Spinal cord (tissue), 10 donors: ENCODE results near the gene ADGRL2. TPM values are rescaled to one million over a fixed set of nuclear protein-coding genes. Genes with fewer than 3 reads are reported as not detected.

ENCODE experiments used
- DNase-seq, 6 donors: peaks; one replicate each; pipeline versions ENCODE4 v3.0.0 to v3.0.0-alpha.2; 2013 to 2015; ENCODE audit warnings: low spot score in 6 of 6, low read depth in 4 of 6
- H3K27ac ChIP-seq: one replicate; pipeline ENCODE4 v1.5.1; 2013; ENCODE audit warnings: low read depth, low read length, control low read depth
- H3K27me3 ChIP-seq: one replicate; pipeline ENCODE4 v1.6.1; 2013; ENCODE audit warnings: low read length; ENCODE audit not compliant: control insufficient read depth, insufficient read depth
- H3K36me3 ChIP-seq: one replicate; pipeline ENCODE4 v1.6.1; 2013; ENCODE audit warnings: low read length; ENCODE audit not compliant: control insufficient read depth, insufficient read depth
- H3K4me1 ChIP-seq: one replicate; pipeline ENCODE4 v1.6.1; 2013; ENCODE audit warnings: low read length; ENCODE audit not compliant: control insufficient read depth, insufficient read depth
- H3K4me3 ChIP-seq: one replicate; pipeline ENCODE4 v1.5.1; 2013; ENCODE audit warnings: low read depth, low read length, control low read depth
- H3K9me3 ChIP-seq: one replicate; pipeline ENCODE4 v1.6.1; 2013; ENCODE audit warnings: low read length; ENCODE audit not compliant: control insufficient read depth, insufficient read depth
- WGBS: methylation state at CpG from one replicate; pipeline ENCODE4 v1.1.5; 2013; ENCODE audit warnings: missing lambda C conversion rate; ENCODE audit not compliant: insufficient coverage; 5-methylcytosine and 5-hydroxymethylcytosine counted together
- polyA plus RNA-seq, 2 donors: library from polyadenylated mRNA; unstranded; fragments of 120-200 nt; gene quantifications; one replicate each; pipeline ENCODE4 v1.2.1, GENCODE V29; 2013; ENCODE audit not compliant: insufficient read length in 2 of 2
- total RNA-seq, 2 donors: library from RNA; depleted of rRNA in 1 of 2; stranded (reverse); fragments of 120-200 nt in 1 of 2; fragments of >200 nt in 1 of 2; gene quantifications; one replicate each; pipeline versions ENCODE4 v1.2.3 to v1.2.4, GENCODE V29; 2013 to 2014
- donor health status: healthy.

Gene ADGRL2
- total and polyA plus RNA-seq, 4 donors = 87.9 to 176 (median 103) TPM

DNA sequence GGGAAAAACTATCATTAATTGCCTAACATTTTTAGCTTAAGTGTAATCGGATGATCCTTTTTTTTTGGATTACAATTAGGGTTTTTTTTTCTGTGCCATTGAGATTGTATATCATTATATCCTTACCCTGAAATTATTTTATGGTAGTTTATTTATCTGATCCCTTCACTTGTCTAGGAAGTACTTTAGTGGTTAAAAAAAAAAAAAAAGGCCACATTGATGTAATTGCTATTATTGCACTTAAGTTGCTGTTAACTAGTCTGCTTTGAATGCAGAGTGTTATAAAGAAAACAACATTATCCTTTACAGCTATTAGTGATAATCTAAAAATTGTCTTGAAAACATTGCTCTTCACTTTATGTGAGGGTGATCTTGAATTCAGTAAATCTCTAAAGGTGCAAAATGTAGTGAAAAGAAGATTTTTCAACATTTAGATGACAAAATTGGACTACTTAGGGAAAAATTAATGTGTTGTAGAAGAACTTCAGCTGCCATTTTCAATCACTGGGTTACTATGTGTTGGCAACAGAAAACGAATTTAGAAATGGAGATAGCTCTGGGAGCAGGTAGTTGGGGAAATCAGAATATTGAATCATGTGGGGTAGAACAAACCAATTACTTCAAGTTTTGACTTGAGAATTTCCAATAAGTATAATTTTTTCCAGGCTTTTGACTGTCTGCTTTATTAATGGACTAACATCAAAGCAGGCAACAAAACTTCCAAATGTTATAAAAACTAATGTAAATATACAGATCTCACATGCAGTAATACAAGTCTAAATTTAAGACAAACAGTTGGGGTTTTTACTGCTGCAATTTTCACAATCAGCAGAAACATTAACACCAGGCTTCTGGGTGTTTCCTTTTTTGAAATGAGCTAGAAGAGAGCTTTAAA, 5.0 kb downstream of the ADGRL2 start:
- no CpG with 5 or more reads among the region's 2 CpGs for WGBS
- no peaks in the 10 kb centered on the region for H3K36me3 ChIP-seq
- H3K9me3 ChIP-seq = no peaks in the 10 kb centered on the region
- H3K27me3 ChIP-seq = peaks cover 20% of the 10 kb centered on the region
- no peak overlapping the region for H3K4me3 ChIP-seq
- H3K4me1 ChIP-seq = peaks cover 14% of the 10 kb centered on the region
- DNase-seq = peak in 1 of 6 donors; percentile 56
- no peak overlapping the region for H3K27ac ChIP-seq

DNA sequence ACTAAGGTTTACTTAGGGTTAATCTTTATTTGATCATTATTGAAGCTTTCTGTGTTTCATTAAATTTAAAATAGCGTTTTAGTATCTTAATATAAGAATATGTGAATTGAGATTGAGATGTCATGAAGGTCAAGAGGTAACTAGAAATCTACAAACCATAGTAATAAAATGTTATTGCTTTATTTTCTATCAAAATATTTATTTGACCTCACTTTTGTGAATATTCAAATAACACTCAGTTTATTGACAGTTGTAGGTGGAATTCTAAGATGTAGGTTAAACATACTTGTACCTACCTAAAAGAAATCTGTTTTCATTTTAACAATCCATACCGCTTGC, 5.7 kb downstream of the ADGRL2 start:
- Histone ChIP-seq H3K4me3 (no peak overlapping the region), H3K27me3 (peaks cover 20% of the 10 kb centered on the region), H3K36me3 (no peaks in the 10 kb centered on the region), H3K27ac (no peak overlapping the region), H3K9me3 (no peaks in the 10 kb centered on the region), H3K4me1 (peaks cover 14% of the 10 kb centered on the region)
- WGBS = no CpG with 5 or more reads among the region's 2 CpGs
- no peak for DNase-seq

DNA sequence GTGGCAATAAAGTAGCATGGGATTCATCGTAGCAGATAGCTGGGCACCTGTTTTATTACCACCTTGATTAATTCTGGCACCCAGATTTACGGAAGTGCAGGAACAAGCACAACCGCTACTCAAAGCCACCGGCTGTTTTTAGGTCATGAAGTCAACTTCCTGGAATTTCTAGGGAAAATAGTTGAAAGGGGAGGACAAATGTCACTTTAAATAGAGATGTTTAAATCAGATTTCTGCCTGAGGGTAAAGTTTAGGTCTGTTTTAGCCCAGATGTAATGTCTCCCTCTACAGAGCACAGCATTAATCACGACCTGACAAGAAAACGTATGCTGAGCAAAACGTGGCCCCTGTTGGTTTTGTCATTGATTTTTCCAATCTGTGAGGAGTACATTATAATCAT, 8.0 kb downstream of the ADGRL2 start:
- Histone ChIP-seq H3K36me3 (no peaks in the 10 kb centered on the region), H3K4me1 (no peaks in the 10 kb centered on the region), H3K4me3 (no peak overlapping the region), H3K9me3 (no peaks in the 10 kb centered on the region), H3K27ac (no peak overlapping the region), H3K27me3 (peaks cover 12% of the 10 kb centered on the region)
- no peak for DNase-seq
- 100% methylated on average over 1 of the region's 7 CpGs for WGBS

DNA sequence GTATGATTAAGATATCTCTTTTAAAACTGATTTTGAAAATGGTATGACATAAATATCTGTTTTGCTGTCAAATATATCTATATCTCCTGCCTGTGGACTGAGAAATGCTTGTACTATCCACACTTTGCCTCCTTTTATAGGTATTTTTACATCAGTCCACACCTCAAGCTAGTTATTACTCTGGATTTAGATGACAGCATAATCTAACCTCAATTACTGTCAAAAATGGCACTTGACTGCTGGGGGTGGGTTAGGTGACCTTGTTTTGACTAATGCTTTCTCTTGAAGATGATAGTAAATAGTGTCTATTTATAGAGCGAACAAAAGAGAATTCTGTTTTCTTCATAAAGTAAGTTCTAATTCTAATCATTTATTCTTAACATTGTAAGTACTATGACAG, 9.1 kb downstream of the ADGRL2 start:
- Histone ChIP-seq H3K27me3 (peaks cover 4% of the 10 kb centered on the region), H3K27ac (no peak overlapping the region), H3K9me3 (no peaks in the 10 kb centered on the region), H3K4me1 (no peaks in the 10 kb centered on the region), H3K36me3 (no peaks in the 10 kb centered on the region), H3K4me3 (no peak overlapping the region)
- WGBS = no CpG with 5 or more reads among the region's 1 CpG
- no peak for DNase-seq

DNA sequence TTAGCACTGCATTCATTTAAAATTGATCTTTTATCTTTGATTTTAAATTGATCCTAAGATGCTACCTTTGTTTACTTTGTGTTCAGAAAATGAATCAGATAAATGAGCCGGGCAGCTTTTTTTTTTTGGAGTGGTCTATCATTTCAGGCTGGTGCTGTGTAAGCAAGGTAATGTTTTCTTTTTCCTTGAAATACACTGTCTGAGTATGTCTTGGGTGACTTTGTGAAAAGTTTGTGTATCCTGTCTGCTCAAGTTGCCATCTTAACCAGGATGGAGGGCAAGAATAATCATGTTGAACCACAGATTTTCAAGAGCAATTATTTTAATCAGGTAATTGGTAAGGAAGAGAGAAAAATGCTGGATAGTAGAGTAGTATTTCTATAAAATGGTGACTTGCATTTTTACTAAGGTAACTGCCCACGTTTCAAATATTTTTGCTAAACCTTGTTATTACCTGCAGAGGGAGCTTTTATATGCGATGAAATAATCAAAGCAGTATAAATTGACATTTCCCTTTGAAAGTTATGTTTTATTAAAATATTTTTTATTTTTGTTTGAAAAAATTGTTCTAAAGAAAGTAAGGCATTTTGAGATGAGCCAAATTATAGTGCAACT, 11.1 kb downstream of the ADGRL2 start:
- Histone ChIP-seq H3K4me3 (no peak overlapping the region), H3K9me3 (no peaks in the 10 kb centered on the region), H3K27ac (no peak overlapping the region), H3K27me3 (no peaks in the 10 kb centered on the region), H3K4me1 (no peaks in the 10 kb centered on the region), H3K36me3 (no peaks in the 10 kb centered on the region)
- peak in 1 of 6 donors; percentile 63 for DNase-seq
- 100% methylated on average over 1 of the region's 3 CpGs for WGBS

DNA sequence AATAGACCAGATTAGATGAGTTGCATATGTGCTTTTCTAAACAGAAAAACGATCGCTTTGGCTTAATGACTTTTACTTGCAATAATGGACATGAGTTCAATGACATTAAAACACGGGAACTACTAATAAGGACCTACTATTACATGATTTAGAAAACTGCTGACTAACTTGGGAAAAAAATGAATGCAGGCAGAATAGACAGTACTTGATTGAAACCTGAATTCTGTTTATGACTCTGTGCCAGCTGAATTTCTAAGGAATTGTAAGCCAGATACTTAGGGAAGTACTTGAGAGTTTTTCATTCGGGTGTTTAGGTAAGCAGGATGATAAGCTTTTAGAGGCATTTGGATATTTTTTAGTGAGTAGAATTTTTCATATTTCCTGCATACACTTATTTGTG, 12.0 kb downstream of the ADGRL2 start:
- Histone ChIP-seq H3K27ac (no peak overlapping the region), H3K27me3 (no peaks in the 10 kb centered on the region), H3K4me1 (no peaks in the 10 kb centered on the region), H3K9me3 (no peaks in the 10 kb centered on the region), H3K4me3 (no peak overlapping the region), H3K36me3 (no peaks in the 10 kb centered on the region)
- DNase-seq = peak in 1 of 6 donors; percentile 52
- no CpG with 5 or more reads among the region's 4 CpGs for WGBS

DNA sequence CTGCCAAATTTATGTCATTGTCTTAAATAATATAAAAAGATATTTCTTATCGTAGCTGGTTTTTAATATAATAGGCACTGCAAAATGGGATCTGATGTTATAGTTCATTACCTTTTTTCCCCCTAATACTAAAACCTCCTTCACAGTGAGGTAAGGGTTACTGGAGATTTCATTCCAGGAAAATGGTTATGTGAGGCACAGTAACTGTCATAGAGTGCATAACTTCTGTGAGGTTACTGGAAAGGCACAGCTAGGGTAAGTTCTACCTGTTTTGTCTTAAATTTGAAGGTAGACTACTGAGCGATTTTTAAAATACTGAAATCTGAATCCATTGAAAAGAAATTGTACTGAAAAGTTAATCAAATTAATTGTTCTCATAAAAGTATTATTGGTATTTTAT, 13.0 kb downstream of the ADGRL2 start:
- Histone ChIP-seq H3K9me3 (no peaks in the 10 kb centered on the region), H3K4me3 (no peak overlapping the region), H3K27ac (no peak overlapping the region), H3K36me3 (no peaks in the 10 kb centered on the region), H3K4me1 (no peaks in the 10 kb centered on the region), H3K27me3 (no peaks in the 10 kb centered on the region)
- no CpG with 5 or more reads among the region's 2 CpGs for WGBS
- no peak for DNase-seq

DNA sequence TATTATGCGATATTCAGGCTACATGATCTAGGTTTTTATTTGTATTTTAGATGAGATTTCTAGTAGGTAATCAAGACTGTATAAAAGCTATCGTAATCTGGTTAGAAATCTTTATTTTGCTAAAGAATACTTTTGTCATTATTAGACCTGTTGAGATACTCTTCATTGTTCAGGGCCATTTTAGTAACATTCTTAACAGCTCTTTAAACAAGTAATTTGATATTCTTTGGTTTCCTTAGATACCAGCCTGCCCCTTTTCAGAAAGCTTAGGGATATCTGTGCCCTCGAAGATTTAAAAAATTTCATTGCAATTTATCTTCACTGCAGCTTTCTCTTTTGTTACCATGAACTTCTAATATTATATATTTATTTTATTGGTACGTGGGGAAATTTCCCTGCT, 18.9 kb downstream of the ADGRL2 start:
- H3K9me3 ChIP-seq = no peaks in the 10 kb centered on the region
- H3K27ac ChIP-seq = no peak overlapping the region
- no peaks in the 10 kb centered on the region for H3K27me3 ChIP-seq
- no peak for DNase-seq
- no peak overlapping the region for H3K4me3 ChIP-seq
- no peaks in the 10 kb centered on the region for H3K4me1 ChIP-seq
- H3K36me3 ChIP-seq = no peaks in the 10 kb centered on the region
- no CpG with 5 or more reads among the region's 4 CpGs for WGBS

DNA sequence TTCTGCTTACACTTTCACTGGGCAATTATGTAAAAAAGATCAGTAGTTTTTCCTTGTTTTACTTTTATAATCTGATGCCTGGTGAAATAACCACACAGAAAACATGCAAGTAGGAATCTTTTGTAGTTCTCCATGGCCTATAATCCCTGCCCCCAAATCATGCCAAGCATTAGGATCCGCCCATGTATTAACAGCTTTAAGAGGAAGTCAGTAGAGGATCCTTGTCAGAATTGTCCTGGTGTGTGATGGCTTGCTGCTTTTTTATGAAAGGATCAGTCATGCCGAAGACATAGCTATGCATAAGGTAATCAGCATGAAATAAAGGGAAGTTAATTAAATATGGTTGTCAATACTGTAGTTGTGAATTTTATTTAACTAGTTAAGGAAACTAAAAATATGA, 20.0 kb downstream of the ADGRL2 start:
- Histone ChIP-seq H3K27me3 (no peaks in the 10 kb centered on the region), H3K4me1 (no peaks in the 10 kb centered on the region), H3K36me3 (no peaks in the 10 kb centered on the region), H3K27ac (no peak overlapping the region), H3K4me3 (no peak overlapping the region), H3K9me3 (no peaks in the 10 kb centered on the region)
- no CpG with 5 or more reads among the region's 2 CpGs for WGBS
- DNase-seq = no peak

DNA sequence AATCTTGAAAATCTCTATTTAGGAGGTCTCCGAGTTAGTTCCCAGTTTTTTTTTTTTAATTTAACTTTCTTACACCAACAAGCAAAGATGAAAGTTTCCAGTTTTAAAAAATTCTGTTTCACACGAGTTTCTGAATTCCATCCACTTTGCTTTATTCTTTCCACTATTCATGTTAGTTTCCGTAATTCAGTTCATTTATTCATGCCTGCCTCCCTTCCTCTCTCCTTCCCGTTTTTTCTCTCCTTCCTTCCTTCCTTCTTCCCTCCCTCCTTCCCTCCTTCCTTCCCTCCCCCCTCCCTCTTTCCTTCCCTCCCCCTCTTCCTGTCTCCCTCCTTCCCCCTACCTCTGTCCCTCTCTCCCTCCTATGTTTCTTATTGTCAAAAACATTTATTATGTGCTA, 22.3 kb downstream of the ADGRL2 start:
- Histone ChIP-seq H3K4me1 (no peaks in the 10 kb centered on the region), H3K27me3 (no peaks in the 10 kb centered on the region), H3K9me3 (no peaks in the 10 kb centered on the region), H3K27ac (no peak overlapping the region), H3K4me3 (no peak overlapping the region), H3K36me3 (no peaks in the 10 kb centered on the region)
- WGBS = 95% methylated on average over 3 of the region's 4 CpGs
- no peak for DNase-seq
